ENCODE results near the gene OR4D9. TPM values are rescaled to one million over a fixed set of nuclear protein-coding genes. Genes with fewer than 3 reads are reported as not detected.
"Not testable (repeated sequence)": the region's sequence is repeated elsewhere in the genome, so short reads cannot be mapped to it uniquely, and the experiment has no call there.

The OR4D9 gene
- total RNA-seq, 1 donor from 2014 or later = not detected

- DNase-seq (ENCODE audit: low read depth) = no peak
- H3K4me3 ChIP-seq (ENCODE audit: low read depth, low read length) = no peak overlapping the region
- no peak for TF ChIP-seq CTCF (conservative IDR thresholded peaks at IDR 0.05; ENCODE audit: low read depth, low read length)
These were observed 23.3 kb downstream of the OR4D9 start for GRCh38 chr11:59534676-59535075.

GRCh38 chr11:59542142-59542810 lies 30.9 kb downstream of the OR4D9 start:
- TF ChIP-seq CTCF (conservative IDR thresholded peaks at IDR 0.05; ENCODE audit: low read depth, low read length) = no peak
- DNase-seq (ENCODE audit: low read depth) = no peak
- H3K4me3 ChIP-seq (ENCODE audit: low read depth, low read length) = no peak overlapping the region

GRCh38 chr11:59543713-59544112 lies 32.4 kb downstream of the OR4D9 start:
- DNase-seq (ENCODE audit: low read depth); H3K4me3 ChIP-seq (ENCODE audit: low read depth, low read length): not testable (repeated sequence)

- DNase-seq (ENCODE audit: low read depth) = no peak
- no peak overlapping the region for H3K4me3 ChIP-seq (ENCODE audit: low read depth, low read length)
- no peak for TF ChIP-seq CTCF (conservative IDR thresholded peaks at IDR 0.05; ENCODE audit: low read depth, low read length)
These were observed 33.5 kb downstream of the OR4D9 start for GRCh38 chr11:59544869-59545178.

GRCh38 chr11:59545179-59546020 lies 34.1 kb downstream of the OR4D9 start:
- H3K4me3 ChIP-seq (ENCODE audit: low read depth, low read length) = no peak overlapping the region
- no peak for DNase-seq (ENCODE audit: low read depth)
- no peak for TF ChIP-seq CTCF (conservative IDR thresholded peaks at IDR 0.05; ENCODE audit: low read depth, low read length)

GRCh38 chr11:59547605-59548308 lies 36.4 kb downstream of the OR4D9 start:
- DNase-seq (ENCODE audit: low read depth); H3K4me3 ChIP-seq (ENCODE audit: low read depth, low read length): not testable (repeated sequence)

- no peak for TF ChIP-seq CTCF (conservative IDR thresholded peaks at IDR 0.05; ENCODE audit: low read depth, low read length)
- DNase-seq (ENCODE audit: low read depth) = no peak
- no peak overlapping the region for H3K4me3 ChIP-seq (ENCODE audit: low read depth, low read length)
These were observed 36.9 kb downstream of the OR4D9 start for GRCh38 chr11:59548309-59548656.

Data from epithelial cell of proximal tubule (primary cell).